Measurements from ENCODE around the gene PECR. TPM values are rescaled to one million over a fixed set of nuclear protein-coding genes. Genes with fewer than 3 reads are reported as not detected.

PECR gene
- total RNA-seq, 2 donors from 2014 or later = 2.0 to 6.0 TPM

- Histone ChIP-seq H3K27me3 (no peaks in the 10 kb centered on the region), H3K4me3 (peak within 1 kb of the TSS; percentile 60 to 93), H3K9me3 (no peaks in the 10 kb centered on the region), H3K36me3 (peaks cover 30% of the 10 kb centered on the region), H3K4me1 (peaks cover 0 to 41% of the 10 kb centered on the region in 2 donors), H3K27ac (peak within 1 kb of the TSS; percentile 76 to 93)
- TF ChIP-seq, protein P1, sequence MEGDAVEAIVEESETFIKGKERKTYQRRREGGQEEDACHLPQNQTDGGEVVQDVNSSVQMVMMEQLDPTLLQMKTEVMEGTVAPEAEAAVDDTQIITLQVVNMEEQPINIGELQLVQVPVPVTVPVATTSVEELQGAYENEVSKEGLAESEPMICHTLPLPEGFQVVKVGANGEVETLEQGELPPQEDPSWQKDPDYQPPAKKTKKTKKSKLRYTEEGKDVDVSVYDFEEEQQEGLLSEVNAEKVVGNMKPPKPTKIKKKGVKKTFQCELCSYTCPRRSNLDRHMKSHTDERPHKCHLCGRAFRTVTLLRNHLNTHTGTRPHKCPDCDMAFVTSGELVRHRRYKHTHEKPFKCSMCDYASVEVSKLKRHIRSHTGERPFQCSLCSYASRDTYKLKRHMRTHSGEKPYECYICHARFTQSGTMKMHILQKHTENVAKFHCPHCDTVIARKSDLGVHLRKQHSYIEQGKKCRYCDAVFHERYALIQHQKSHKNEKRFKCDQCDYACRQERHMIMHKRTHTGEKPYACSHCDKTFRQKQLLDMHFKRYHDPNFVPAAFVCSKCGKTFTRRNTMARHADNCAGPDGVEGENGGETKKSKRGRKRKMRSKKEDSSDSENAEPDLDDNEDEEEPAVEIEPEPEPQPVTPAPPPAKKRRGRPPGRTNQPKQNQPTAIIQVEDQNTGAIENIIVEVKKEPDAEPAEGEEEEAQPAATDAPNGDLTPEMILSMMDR (IDR thresholded peaks at IDR 0.05) = no peak
- peak; percentile 95 for DNase-seq (ENCODE audit: low spot score)
Measured at GRCh38 chr2:216108967-216109921, 27.6 kb upstream of the PECR start, which contains the start of gene XRCC5. XRCC5 (plus strand) TSS chr2:216109348; CDS start chr2:216109437, 89 bp downstream.

DNA sequence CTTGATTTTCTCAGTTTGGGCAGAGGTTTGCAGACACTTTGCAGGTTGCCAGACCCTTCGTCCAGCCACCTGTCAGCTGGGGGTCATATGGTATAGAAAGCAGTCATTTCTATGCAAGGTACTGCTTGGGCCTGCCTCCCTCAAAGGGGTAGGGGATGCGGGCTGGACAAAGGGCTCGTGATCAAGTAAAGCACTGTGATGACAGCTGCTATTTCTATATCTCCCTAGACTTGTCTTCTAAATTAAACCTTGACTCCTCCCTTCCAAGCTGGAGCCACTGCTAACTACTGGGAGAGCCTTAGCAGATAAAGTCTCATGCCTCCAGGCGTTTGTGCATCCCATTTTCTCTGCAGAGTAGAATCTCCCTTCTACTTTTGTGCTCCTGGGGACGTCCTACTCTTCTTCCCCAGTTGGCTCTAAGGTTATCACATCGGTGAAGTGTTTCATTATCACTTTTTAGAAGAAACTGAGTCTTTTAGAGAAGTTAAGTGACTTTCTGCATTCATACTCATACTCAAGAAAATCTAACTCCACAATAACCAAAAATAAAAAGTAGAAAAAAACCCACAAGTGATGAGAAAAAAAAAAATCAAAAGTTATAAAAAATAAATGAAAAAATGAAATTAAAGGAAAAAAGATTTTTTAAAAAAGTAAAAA, 26.8 kb upstream of the PECR start:
- DNase-seq (ENCODE audit: low spot score) = no peak
- Histone ChIP-seq H3K4me1 (peaks cover 0 to 38% of the 10 kb centered on the region in 2 donors), H3K4me3 (peak overlapping the region; percentile 27 to 93), H3K9me3 (no peaks in the 10 kb centered on the region), H3K36me3 (peaks cover 22% of the 10 kb centered on the region), H3K27me3 (no peaks in the 10 kb centered on the region), H3K27ac (peak overlapping the region; percentile 45 to 93)
- TF ChIP-seq, protein P1 (IDR thresholded peaks at IDR 0.05) = no peak

DNA sequence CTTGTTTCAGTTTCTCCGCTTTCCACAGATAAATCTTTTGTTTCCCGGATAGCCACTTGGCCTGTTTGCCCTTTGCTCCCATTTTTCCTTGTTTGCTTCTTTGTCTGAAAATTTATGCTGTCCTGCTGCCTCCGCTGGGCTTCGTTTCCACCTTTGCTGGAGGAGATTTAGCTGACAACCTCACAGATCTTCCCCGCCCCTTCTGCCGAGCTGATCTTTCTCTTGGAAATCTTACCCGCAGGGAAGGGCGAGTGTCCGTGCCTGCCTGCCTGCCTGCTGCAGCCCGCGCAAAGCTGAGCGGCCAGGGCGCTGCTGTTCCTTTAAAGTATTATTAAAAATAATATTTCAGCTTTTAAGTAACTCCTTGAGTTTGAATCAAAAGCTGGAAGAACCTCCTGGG, 26.2 kb upstream of the PECR start:
- Histone ChIP-seq H3K36me3 (peaks cover 15% of the 10 kb centered on the region), H3K4me1 (peaks cover 0 to 34% of the 10 kb centered on the region in 2 donors), H3K27ac (no peak overlapping the region), H3K4me3 (no peak overlapping the region), H3K9me3 (no peaks in the 10 kb centered on the region), H3K27me3 (no peaks in the 10 kb centered on the region)
- DNase-seq (ENCODE audit: low spot score) = no peak
- TF ChIP-seq, protein P1 (IDR thresholded peaks at IDR 0.05) = no peak

DNA sequence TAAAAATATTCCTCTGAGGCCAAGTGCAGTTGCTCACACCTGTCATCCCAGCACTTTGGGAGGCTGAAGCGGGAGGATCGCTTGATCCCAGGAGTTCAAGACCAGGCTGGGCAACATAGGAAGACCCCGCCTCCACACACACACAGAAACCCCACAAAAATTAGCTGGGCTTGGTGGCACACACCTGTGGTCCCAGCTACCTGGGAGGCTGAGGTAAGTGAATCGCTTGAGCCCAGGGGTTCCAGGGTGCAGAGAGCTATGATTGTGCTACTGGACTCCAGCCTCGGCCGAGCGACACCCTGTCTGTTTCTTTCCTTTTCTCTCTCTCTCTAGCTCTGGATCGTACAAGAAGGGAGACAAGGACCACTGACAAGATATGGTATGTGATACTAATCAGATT, 25.7 kb upstream of the PECR start:
- TF ChIP-seq, protein P1 (IDR thresholded peaks at IDR 0.05) = no peak
- Histone ChIP-seq H3K4me1 (peaks cover 0 to 29% of the 10 kb centered on the region in 2 donors), H3K27ac (no peak overlapping the region), H3K4me3 (no peak overlapping the region), H3K36me3 (peaks cover 14% of the 10 kb centered on the region), H3K27me3 (no peaks in the 10 kb centered on the region), H3K9me3 (no peaks in the 10 kb centered on the region)
- DNase-seq (ENCODE audit: low spot score) = no peak

DNA sequence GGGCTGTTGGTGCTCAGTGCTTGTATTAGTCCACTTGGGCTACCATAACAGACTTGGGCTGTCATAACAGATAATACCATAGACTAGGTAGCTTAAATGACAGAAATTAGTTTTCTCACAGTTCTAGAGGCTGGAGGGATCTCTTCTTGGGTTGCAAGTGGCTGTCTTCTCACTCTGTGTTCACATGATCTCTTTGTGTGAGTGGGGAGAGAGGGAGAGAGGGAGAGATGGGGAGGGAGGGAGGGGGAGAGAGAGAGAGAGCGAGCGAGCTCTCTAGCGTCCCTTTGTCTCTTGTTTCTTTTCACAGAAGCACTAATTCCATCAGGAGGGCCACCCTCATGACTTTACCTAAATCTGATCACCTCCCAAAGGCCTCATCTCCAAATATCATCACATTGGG, 23.1 kb upstream of the PECR start:
- no peak overlapping the region for H3K4me3 ChIP-seq
- H3K36me3 ChIP-seq = no peaks in the 10 kb centered on the region
- peaks cover 0 to 8% of the 10 kb centered on the region in 2 donors for H3K4me1 ChIP-seq
- no peak overlapping the region for H3K27ac ChIP-seq
- TF ChIP-seq, protein P1 (IDR thresholded peaks at IDR 0.05) = no peak
- H3K9me3 ChIP-seq = no peaks in the 10 kb centered on the region
- H3K27me3 ChIP-seq = no peaks in the 10 kb centered on the region
- no peak for DNase-seq (ENCODE audit: low spot score)

Measured in right atrium auricular region (tissue), 2 donors.